ENCODE results near the gene PXDC1.
"Not testable (repeated sequence)": the region's sequence is repeated elsewhere in the genome, so short reads cannot be mapped to it uniquely, and the experiment has no call there.

PXDC1 gene

GRCh38 chr6:3708540-3708939 lies 43.0 kb downstream of the PXDC1 start:
- no peak for DNase-seq (ENCODE audit: low read depth)

GRCh38 chr6:3707751-3708412 lies 43.6 kb downstream of the PXDC1 start:
- no peak for DNase-seq (ENCODE audit: low read depth)

- DNase-seq (ENCODE audit: low read depth) = no peak
These were observed 44.5 kb downstream of the PXDC1 start for GRCh38 chr6:3707024-3707423.

DNA sequence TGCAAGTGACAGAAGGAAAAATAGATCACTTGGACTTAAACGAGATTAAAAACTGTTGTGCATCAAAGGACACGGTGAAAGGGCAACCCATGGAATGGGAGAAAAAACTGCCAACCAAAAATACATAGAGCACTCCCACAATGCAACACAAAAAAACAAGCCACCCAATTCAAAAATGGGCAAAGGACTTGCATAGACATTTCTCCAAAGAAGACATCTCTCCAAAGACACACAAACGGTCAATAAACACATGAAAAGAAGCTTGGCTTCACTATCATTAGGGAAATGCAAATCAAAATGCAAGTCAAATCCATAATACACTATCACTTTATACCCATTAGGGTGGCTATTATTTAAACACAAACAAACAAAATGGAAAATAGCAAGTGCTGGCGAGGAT lies 45.0 kb downstream of the PXDC1 start:
- no peak for DNase-seq (ENCODE audit: low read depth)

- DNase-seq (ENCODE audit: low read depth) = no peak
These were observed 49.9 kb downstream of the PXDC1 start for GRCh38 chr6:3701631-3702030.

GRCh38 chr6:3699231-3699630 lies 52.3 kb downstream of the PXDC1 start:
- no peak for DNase-seq (ENCODE audit: low read depth)

- peak; percentile 76 for DNase-seq (ENCODE audit: low read depth)
These were observed 53.5 kb downstream of the PXDC1 start for GRCh38 chr6:3698021-3698420.

- DNase-seq (ENCODE audit: low read depth) = peak; percentile 95
These were observed 53.9 kb downstream of the PXDC1 start for GRCh38 chr6:3697609-3698008.

- peak; percentile 38 for DNase-seq (ENCODE audit: low read depth)
These were observed 54.9 kb downstream of the PXDC1 start for GRCh38 chr6:3696525-3697088.

- no peak for DNase-seq (ENCODE audit: low read depth)
These were observed 56.3 kb downstream of the PXDC1 start for GRCh38 chr6:3695065-3695817.

- DNase-seq (ENCODE audit: low read depth) = no peak
These were observed 57.7 kb downstream of the PXDC1 start for GRCh38 chr6:3693831-3694230.

DNA sequence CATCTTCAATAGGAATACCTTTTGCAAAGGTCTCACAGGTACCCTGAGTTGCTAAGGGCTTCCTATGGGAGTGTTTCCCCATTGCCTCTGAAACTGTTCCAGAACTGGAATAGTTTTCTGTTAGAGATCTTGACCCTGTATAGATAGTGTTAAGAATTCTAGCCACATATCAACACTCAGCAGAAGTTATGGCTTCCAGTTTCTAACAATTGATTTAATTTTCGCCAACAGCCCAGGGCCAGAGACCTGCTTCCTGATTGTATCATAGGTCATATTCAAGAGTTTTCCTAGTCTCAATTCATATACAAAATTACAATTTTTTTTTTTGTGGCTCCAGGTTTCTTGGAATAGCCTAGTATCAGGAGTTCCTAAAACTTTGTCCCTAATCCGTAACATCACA lies 61.0 kb downstream of the PXDC1 start:
- DNase-seq (ENCODE audit: low read depth) = no peak

DNA sequence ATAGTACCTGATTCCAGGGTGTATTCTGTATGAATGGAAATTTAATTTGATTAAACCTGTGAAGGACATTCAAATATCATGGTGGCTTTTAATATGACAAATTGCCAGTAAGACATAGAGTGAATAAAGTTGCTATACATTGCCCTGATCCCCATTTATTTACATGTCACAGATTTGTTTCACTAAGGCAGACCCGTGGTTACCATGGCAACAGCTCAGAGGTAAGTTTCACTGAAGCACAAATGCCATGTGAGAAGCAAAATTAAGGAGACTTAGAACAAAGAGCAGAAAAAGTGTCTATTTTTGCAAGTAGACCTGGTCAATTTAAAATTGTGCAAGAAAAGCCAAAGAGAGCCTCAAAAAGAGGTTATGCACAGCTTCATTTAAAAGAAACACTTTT lies 63.7 kb downstream of the PXDC1 start:
- DNase-seq (ENCODE audit: low read depth) = no peak

- DNase-seq (ENCODE audit: low read depth) = no peak
These were observed 68.2 kb downstream of the PXDC1 start for GRCh38 chr6:3683331-3683730.

DNA sequence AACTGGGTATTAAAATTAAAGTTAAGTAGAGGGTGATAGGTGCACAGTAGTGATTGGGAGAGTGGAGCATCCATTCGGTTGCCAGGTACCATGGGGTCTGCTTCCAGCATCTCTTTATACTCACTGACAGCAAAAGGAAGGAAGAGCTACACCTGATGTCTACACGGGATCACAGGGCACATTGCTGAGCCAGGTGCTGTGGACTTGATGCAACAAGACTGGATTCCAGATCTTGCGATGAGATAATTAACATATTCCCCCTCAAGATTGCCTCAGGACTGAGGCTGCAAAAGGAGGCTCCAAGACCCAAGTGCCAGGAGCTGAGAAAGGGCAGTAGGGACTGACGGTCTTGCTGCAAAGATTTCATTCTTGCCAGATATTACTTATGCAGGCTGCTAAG lies 72.6 kb downstream of the PXDC1 start:
- no peak for DNase-seq (ENCODE audit: low read depth)

- not testable (repeated sequence) for DNase-seq (ENCODE audit: low read depth)
These were observed 73.8 kb downstream of the PXDC1 start for GRCh38 chr6:3677751-3678150.

DNA sequence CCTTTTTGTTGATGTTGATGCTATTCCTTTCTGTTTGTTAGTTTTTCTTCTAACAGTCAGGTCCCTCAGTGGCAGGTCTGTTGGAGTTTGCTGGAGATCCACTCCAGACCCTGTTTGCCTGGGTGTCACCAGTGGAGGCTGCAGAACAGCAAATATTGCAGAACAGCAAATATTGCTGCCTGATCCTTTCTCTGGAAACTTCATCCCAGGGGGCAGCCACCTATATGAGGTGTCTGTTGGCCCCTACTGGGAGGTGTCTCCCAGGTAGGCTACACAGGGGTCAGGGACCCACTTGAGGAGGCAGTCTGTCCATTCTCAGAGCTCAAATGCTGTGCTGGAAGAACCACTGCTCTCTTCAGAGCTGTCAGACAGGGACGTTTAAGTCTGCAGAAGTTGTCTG lies 74.2 kb downstream of the PXDC1 start:
- not testable (repeated sequence) for DNase-seq (ENCODE audit: low read depth)

Measured in iris pigment epithelial cell (primary cell).